GM18520 (cell line): Measurements from ENCODE around the gene RYR2.
"Not testable (repeated sequence)": the region's sequence is repeated elsewhere in the genome, so short reads cannot be mapped to it uniquely, and the experiment has no call there.

ENCODE experiments used
- ATAC-seq: cut with Tn5 transposase; IDR thresholded peaks from one replicate; pipeline ENCODE4 v1.9.1; 2021; ENCODE audit not compliant: unreplicated experiment

RYR2 gene

DNA sequence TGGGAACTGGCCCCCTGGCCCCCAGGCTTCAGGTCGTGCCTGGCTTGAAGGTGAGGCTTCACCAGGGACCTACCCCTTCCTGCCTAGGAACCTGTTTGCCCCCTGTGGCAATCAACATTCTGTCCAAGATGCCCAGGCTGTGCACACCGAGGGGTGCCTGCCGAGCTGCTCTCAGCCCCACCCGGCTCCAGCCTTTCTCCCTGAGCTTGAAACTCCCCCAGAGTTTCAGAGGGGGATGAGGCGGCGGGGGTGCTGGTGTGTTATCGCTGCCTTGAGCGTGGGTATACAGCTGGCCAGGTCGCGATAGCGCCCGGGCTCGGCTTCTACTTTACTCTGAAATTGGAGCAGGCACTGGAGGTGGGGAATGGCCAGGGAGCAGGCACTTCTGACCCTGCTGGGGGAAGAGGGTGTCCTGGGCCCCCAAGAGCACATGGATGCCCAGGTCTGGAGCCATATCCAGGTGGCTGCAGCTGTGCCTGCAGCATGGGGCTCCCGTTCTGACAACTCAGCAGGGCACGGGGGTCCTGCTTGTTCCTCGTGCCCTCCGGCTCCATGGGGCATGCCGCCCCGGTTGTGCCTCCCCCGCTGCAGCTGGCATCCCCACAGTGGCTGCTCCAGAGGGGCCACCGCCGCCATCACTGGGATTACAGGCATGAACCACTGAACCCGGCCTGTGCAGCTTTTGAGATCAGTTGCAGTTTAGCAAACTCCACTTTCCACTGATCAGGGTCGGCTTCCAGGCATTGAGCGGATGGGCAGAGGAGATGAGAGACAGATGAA, 29.8 kb downstream of the RYR2 start:
- ATAC-seq = no peak

DNA sequence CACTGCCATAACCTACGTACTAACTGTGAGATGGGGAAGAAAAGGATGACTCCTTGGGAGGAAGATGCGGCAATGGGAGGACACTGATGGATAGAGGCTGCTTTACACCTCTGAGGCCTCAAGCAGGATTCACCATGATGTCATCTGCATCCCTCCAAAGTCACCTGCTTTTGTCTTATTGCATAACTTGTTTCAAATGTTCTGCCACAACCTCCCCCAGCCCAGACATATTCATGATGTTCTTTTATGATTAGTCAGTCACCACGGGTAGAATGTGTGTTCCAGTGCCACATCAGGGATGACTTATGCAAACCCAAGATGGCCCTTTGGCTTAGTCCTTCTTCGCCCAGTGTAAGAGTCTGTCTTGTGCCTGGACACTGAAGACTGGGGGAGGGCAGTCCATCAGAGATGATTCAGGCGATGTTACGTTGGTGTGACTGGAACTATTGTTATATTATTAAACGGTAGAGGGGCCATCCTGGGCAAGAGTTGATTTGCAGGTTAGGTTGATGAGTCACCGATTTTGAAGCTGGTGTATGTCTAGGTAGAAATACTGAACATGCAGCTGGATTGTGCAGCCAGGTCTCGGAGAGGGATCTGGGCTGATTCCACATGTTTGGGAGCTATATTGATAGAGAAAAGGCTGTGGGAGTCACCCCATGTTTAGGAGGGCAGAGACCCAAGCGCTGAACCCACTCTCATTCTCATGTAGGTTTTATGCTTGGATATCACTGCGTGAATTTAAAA, 32.6 kb downstream of the RYR2 start:
- no peak for ATAC-seq

DNA sequence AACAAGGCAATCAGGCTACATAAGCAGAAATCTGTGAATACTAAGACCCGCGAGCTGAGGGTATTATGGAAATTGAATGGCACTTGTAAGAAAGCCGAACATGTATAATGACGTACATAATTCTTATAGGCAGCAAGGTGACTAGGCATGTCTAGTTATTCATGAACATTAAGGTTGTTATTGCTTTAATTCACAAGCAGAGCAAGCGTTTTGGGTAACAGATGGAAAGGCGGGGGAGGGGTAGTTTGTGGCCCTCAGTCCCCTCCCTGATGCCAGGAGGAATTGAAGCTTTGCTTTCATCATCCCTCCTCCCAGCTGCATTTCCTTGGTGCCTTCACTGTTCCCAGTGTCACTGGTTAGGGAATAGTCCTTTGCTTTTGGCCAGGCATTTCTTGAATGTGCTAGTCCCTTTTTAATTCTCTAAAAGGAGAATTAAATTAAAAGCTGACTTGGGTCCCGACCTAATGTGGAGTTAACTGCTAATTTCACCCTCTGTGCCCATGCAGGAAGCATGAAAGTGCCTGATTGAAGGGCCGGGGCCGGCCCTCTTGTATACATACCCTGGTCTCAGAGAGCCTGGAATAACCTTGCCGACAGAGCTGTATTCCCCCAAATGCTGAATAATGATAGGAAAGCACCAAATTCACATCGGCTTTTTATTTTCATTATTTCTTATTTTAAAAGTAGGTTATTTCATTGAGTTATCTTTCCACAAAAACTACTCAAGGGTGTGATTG, 42.5 kb downstream of the RYR2 start:
- ATAC-seq = no peak

DNA sequence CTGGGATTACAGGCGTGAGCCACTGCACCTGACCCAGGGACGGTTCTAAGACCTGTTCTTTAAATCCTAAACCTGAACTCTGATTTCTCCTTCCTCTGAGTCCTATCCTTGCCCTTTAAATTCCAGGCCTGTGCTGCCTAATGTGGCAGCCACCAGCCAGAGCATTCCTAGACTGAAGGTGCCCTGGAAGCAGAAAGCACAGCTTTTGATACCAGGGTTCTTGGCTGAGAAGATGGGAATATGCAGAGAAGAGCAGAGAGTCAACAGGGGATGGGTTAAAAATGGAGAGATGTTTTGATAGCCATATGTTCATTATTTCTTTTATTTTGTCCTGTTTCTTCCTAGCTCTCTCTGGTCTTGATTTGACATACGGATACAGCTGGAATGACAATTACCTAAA, 49.7 kb downstream of the RYR2 start:
- ATAC-seq = no peak

DNA sequence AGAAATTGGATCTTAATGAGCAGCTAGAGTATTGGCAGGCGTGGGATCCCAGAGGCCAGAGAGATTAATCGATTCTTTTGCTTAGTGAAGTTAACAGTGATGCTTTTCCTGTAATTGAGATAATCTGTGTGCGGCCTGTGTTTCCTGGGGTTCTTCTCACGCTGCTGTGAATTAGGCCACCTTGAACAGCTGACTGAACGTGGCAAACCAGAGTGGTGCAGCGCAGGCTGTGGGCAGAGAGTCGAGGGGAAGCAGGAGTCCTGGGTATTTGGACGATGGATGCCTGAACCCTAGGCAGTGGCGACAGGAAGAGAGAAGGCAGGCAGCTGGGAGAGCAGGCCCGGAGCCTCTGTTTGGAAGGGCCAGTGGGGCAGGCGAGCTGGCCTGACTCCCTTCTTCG, 51.7 kb downstream of the RYR2 start:
- no peak for ATAC-seq

DNA sequence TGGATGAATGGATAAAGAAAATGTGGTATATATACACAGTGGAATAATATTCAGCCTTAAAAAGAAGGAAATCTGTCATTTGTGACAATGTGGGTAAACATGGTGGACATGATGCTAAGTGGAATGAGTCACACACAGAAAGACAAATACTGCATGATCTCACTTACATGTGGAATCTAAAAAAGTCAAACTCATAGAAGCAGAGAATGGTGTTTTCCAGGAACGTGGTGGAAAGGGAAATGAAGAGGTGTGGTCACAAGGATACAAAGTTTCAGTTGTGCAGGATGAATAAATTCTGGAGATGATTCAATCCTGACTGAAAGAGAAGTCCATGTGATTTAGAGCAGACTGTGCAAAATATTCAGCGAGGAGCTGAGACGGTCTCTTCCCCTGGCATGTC, 56.6 kb downstream of the RYR2 start:
- ATAC-seq = no peak

DNA sequence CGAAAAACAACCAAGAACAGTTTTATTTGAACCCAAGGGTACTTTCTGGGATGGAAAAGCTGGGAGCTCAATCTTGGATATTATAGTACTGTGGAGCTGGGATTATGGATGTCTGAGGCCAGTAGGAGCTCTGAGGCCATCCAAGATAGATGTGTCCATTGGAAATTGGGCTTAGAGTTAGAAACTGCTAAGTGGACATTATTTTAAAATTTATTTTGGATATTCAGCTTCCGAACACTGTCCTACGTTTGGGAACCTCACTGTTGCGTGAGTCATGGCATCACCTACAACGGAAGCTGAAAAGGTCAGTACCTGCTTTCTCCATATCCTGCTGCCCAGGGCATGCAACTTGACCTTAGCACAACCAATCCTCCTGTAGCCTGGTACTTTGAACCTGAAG, 61.0 kb downstream of the RYR2 start:
- no peak for ATAC-seq

DNA sequence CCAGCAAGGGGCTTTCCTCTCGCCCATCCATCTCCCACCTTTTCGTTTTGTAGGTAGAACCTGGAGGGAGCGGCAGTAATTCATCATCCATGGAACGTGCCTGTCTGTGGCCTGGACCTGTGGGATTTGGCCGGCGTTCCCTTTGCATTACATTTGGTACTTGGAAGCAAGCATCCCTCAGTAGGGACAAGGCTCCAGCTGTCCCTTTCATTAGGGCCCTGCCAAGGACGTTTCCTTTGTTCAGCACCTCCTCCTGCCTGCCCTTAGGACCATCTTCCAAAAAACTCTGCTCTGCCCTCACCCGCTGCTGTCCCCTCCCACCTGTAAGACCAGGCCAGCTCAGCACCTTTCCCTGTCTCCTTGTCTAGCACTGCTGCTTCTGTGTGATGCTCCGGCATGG, 62.1 kb downstream of the RYR2 start:
- no peak for ATAC-seq

DNA sequence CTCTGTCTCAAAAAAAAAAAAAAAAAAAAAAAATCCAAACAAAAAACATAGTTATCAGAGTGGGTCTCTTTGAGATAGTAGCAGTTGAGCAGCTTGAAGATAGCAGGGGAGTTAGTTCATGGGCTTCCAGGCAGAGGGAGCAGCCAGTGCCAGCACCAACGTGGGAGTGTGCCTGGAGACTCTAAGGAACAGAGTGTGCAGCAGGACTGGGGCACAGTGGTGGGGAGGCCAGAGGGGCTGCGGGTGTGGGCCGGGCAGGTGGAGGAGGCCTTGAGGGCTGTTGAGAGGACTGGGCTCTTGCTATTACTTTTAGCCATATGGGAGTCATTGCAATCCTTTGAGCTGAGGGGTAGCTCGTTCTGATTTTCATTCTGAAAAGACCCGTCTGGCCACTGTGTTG, 63.8 kb downstream of the RYR2 start:
- no peak for ATAC-seq

DNA sequence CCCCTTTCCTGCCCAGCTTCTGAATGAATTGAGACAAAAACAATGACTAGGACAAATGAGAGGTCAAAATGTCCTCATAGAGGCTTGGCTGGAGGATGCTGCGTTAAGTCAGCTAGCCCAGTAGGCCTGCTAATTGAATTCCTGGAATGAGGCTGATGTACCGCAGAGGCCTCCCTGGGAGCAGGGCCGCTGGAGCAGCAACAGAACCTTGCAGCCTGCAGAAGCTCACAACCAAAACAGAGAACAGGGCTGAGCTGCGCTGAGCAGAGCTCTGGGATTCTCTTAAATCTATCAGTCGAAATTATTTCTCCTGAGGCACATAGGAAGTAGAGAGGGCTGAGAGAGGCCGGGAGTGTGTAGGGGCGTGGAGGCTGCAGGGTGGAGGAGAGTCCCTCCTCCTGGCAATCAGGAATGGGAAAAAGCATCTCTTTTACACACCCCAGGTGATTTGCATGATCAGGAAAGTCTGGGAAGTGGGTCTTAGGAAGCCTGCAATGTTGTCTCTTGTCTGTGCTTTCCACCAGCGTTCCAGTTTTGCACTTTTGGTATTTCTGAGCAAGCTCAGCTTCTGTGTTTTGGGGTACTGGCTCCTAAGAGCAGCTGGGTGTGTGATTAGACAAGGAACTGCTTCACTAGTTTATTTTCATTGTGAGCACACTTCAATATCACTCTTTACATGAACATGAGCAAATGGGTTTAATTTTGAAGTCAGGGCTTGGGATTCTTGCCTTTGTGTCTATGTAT, 66.5 kb downstream of the RYR2 start:
- no peak for ATAC-seq

DNA sequence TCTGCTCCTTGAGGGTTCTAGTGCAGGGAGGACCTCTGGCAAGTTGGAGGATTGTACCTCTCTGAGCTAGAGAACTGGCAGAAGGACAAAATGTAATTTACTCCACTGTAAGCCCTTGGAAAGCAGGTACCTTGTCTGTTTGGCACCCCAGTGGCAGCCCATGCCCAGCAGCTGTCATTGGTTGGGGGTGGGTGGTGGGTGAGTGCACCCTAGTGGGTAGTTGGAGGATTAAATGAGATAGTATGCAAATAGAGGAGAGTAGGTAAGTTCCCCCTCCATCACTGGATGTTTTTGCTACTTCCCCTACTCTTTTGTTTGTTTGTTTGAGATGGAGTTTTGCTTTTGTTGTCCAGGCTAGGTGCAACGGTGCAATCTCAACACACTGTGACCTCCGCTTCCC, 69.8 kb downstream of the RYR2 start:
- ATAC-seq = no peak

DNA sequence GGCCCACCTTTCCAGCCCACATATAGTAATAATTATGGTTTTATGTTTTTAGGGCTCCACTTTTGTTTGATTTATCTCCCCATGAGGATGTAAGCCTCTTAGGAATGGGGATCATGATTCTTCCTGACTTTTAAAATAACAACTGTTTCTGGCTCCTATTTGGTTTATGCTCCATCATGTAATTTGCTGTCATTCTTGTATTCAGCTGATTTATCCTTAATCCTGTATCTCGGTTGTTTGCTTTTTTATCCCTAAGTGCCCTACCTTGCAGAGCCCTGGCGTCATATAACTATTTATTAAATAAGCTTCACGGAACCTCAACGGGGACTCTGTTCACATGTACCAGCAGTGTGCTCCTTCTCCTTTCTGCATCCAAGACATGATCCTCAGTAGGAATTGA, 70.7 kb downstream of the RYR2 start:
- ATAC-seq = no peak

DNA sequence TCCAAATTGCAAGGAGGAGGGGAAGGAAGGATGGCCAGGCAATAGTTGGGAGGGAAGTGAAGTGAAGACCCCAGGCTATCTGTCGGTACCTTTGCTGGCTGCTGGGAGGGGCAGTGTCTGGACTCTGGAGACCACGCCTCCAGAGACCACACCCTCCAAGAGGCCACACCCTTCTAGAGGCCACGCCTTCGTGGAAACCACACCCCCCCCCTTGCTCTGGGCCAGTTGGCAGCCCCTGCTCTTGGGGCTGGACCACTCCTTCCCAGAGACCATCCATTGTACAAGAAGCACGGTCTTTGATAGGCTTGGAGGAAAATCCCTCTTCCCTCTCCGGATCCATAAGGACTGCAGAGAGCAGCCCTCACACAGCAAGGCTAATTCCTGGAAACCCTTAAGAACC, 73.1 kb downstream of the RYR2 start:
- ATAC-seq = no peak

DNA sequence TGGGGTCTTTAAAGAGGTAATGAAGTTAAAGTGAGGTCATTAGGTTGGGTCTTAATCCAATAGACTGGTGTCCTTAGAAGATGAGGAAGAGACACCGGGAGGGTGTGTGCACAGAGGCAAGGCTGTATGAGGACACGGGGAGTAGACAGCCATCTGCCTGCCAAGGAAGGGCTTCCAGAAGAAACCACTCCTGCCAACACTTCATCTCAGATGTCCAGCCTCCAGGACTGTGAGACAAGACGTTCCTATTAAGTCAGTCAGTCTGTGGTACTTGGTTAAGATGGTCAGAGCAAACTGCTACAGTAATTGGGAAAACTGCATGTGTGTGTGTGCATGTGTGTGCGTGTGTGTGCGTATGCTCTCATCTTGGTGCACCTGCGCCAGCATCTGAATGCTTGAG, 77.1 kb downstream of the RYR2 start:
- no peak for ATAC-seq

DNA sequence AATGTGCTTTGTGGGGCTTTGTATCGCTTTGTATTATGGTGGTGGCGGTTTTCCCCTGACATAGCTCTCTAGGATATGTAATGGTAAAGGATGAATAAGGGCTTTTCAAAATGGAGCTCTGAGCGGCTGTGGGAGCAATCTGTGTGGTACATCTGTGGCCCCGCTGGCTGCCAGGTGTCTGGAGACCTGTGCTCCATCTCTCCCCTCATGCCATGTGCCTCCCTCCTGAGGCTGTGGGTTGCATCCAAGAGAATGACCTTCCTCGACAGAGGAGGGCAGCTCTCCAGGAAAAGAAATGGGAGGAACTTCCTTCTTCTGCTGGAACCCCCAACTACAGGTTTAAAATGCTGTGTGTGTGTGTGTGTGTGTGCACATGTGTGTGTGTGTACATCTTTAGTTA, 78.7 kb downstream of the RYR2 start:
- ATAC-seq = no peak

DNA sequence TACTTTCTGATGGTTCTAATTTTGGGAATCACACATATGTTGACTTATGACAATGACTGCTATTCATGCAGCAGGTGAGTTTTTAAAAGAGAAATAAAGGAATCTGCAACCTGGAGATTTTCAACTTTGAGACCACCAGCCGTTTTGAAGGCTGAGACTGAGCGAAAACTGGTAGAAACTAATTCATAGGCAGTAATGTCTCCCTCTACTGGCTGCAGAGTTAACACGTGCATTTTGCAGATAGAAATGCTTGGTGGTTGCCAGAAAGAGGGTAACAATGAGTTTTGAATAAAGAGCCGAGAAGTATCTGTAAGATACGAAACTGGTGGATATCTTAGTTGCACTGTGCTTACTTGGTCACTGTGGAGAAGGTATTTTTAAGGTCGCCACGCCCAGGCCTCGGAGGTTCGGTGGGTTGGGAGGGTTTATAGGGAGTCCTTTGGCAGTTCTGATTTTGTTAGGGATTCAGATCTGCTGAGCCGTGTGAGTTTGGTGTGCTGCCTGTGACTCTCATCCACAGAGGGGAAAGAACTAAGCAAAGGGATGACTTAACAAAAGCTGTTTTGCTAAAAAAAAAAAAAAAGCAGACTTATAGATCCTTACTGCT, 83.0 kb downstream of the RYR2 start:
- ATAC-seq = no peak

DNA sequence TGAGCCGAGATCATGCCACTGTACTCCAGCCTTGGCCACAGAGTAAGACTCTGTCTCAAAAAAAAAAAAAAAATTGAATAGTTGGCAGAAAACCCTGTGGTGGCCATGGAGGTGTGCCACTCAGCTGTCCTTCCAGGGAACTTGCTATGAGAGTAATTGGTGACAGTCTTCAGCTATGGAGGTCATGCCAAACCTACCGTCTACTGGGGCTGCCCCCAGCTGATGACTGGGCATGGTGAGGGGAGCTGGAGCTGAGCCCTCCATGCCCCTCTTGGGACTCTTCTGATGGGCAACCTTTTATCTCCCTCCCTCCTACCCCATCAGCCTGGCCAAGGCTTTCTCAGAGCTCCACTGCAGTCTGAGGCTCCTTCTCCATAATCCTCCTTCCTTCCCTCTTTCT, 84.2 kb downstream of the RYR2 start:
- no peak for ATAC-seq

DNA sequence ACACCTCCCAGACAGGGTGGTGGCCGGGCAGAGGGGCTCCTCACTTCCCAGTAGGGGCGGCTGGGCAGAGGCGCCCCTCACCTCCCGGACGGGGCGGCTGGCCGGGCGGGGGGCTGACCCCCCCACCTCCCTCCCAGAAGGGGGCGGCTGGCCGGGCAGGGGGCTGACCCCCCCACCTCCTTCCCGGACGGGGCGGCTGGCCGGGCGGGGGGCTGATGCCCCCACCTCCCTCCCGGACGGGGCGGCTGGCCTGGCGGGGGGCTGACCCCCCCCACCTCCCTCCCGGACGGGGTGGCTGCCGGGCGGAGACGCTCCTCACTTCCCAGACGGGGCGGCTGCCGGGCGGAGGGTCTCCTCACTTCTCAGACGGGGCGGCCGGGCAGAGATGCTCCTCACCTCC, 85.3 kb downstream of the RYR2 start:
- not testable (repeated sequence) for ATAC-seq

DNA sequence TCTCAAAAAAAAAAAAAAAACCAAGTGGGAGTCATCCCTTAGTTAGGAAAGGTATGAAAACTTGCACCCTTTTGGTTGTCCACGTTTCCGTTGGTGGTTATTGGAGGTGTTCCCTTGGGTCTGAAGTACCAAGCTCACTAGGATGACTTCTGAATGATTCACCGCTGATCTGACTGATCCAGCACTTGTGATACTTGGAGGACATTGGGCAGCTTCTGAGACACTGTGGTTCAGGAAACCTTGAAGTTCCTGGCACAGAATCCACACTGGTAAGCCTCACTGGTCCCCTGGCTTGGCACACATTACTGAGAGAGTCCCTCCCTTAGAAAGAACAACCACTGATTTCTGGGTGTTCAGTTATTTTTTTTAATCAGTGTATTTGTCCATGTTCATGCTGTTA, 91.9 kb downstream of the RYR2 start:
- no peak for ATAC-seq

DNA sequence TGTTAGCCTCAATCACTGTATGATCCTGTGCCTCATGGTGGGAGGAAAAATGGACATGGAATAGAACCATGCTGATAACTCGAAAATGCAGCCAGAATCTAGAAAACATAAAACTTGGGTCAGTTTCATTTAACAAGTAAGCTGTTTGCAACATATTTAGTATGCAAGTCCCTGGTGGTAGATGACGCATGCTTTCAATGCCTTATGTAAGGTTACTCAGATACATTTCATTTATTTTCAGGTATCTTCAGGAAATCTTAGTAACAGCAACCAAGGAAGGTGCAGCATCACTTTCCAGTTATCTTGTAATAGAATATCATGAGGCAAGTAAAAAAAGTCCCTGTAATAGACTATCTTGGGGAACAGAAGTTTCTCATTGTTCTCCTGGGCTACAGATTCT, 92.9 kb downstream of the RYR2 start:
- ATAC-seq = no peak

DNA sequence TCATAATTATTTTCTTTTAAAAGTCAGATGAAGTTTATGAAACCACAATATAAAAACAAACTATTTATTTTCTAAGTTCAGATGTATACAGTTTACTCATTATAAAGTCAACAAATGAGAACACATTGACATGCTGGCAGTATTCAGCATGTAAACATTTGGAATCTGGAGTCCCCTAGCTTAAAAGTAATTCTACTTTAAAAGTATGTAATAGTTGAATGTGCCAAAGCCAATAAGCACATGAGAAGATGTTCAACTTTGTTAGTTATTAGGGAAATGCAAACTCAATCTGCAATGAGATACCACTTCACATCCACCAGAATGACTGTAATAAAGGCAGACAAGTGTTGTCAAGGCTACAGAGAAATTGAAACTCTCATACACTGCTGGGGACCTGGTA, 96.6 kb downstream of the RYR2 start:
- ATAC-seq = no peak
